Osteoblast (primary cell): Measurements from ENCODE around the gene ROBO4. TPM values are rescaled to one million over a fixed set of nuclear protein-coding genes. Genes with fewer than 3 reads are reported as not detected.

Experiments used
- DNase-seq: peaks from one replicate; pipeline ENCODE4 v3.0.0; 2011; ENCODE audit warnings: low spot score, mixed read lengths; ENCODE audit not compliant: insufficient read length; ENCODE audit errors: missing footprints
- H2AFZ ChIP-seq: 2 replicates; pipeline ENCODE4 v1.6.0; 2011; ENCODE audit warnings: mild to moderate bottlenecking, low read length
- H3K27ac ChIP-seq: 2 replicates; pipeline ENCODE4 v1.5.1; 2011; ENCODE audit warnings: mild to moderate bottlenecking, low read depth, low read length, moderate library complexity
- H3K27me3 ChIP-seq: 2 replicates; pipeline ENCODE4 v1.6.0; 2012; ENCODE audit warnings: mild to moderate bottlenecking, control low read depth, inconsistent platforms, low read length, moderate library complexity; ENCODE audit not compliant: insufficient read depth
- H3K36me3 ChIP-seq: 2 replicates; pipeline ENCODE4 v1.5.1; 2011; ENCODE audit warnings: mild to moderate bottlenecking, low read length, control low read depth, moderate library complexity; ENCODE audit not compliant: insufficient read depth
- H3K4me1 ChIP-seq: 2 replicates; pipeline ENCODE4 v1.5.1; 2011; ENCODE audit warnings: mild to moderate bottlenecking, low read length, control low read depth, moderate library complexity; ENCODE audit not compliant: insufficient read depth
- H3K4me2 ChIP-seq: 2 replicates; pipeline ENCODE4 v1.6.0; 2011; ENCODE audit warnings: mild to moderate bottlenecking, low read length; ENCODE audit not compliant: insufficient read depth
- H3K4me3 ChIP-seq: fragments of 200-600 bp; sonication (generic); 3 replicates; pipeline ENCODE4 v1.5.1; 2012; ENCODE audit warnings: mild to moderate bottlenecking, low read length, inconsistent platforms; ENCODE audit not compliant: insufficient read depth
- H3K79me2 ChIP-seq: 2 replicates; pipeline ENCODE4 v1.6.0; 2012; ENCODE audit warnings: mild to moderate bottlenecking, low read length, control low read depth, inconsistent platforms; ENCODE audit not compliant: insufficient read depth
- H3K9me3 ChIP-seq: 2 replicates; pipeline ENCODE4 v1.5.1; 2011; ENCODE audit warnings: low read depth, low read length, control low read depth
- H4K20me1 ChIP-seq: 2 replicates; pipeline ENCODE4 v1.6.0; 2012; ENCODE audit warnings: mild to moderate bottlenecking, low read length, control low read depth; ENCODE audit not compliant: insufficient read depth
- CTCF ChIP-seq: IDR thresholded peaks from 2 replicates; pipeline ENCODE4 v1.5.1; 2011; ENCODE audit warnings: mild to moderate bottlenecking, low read depth, low read length, moderate library complexity; ENCODE audit errors: extremely low read depth
- total RNA-seq: library from RNA; depleted of rRNA; stranded (reverse); fragments of >200 nt; gene quantifications from 2 replicates; pipeline ENCODE4 v1.2.3, GENCODE V29; 2012

Gene ROBO4
- total RNA-seq, 1 donor: 0.36 TPM

GRCh38 chr11:124934862-124935547, 37.3 kb upstream of the ROBO4 start:
- no peaks in the 10 kb centered on the region for H3K9me3 ChIP-seq
- H4K20me1 ChIP-seq: no peaks in the 10 kb centered on the region
- H3K79me2 ChIP-seq: no peaks in the 10 kb centered on the region
- no peak overlapping the region for H2AFZ ChIP-seq
- peak overlapping the region; percentile 68 for H3K27ac ChIP-seq
- no peaks in the 10 kb centered on the region for H3K27me3 ChIP-seq
- peak; percentile 10 for TF ChIP-seq CTCF
- DNase-seq: no peak
- no peaks in the 10 kb centered on the region for H3K36me3 ChIP-seq
- H3K4me1 ChIP-seq: peaks cover 17% of the 10 kb centered on the region
- H3K4me2 ChIP-seq: peak overlapping the region; percentile 72
- no peak overlapping the region for H3K4me3 ChIP-seq

- Histone ChIP-seq H3K27me3 (no peaks in the 10 kb centered on the region), H3K4me2 (no peak overlapping the region), H2AFZ (no peak overlapping the region), H4K20me1 (no peaks in the 10 kb centered on the region), H3K36me3 (no peaks in the 10 kb centered on the region), H3K4me3 (no peak overlapping the region), H3K4me1 (peaks cover 17% of the 10 kb centered on the region), H3K27ac (no peak overlapping the region), H3K9me3 (no peaks in the 10 kb centered on the region), H3K79me2 (no peaks in the 10 kb centered on the region)
- DNase-seq: no peak
- TF ChIP-seq CTCF: no peak
These were observed 33.1 kb upstream of the ROBO4 start for GRCh38 chr11:124930799-124931198.

- H3K79me2 ChIP-seq: no peaks in the 10 kb centered on the region
- TF ChIP-seq CTCF: no peak
These were observed 31.4 kb upstream of the ROBO4 start for GRCh38 chr11:124928942-124929665.

GRCh38 chr11:124923296-124923695, 25.6 kb upstream of the ROBO4 start:
- TF ChIP-seq CTCF: no peak
- H3K36me3 ChIP-seq: no peaks in the 10 kb centered on the region
- H2AFZ ChIP-seq: no peak overlapping the region
- H3K4me3 ChIP-seq: no peak overlapping the region
- H3K27ac ChIP-seq: no peak overlapping the region
- H3K79me2 ChIP-seq: no peaks in the 10 kb centered on the region
- H3K4me1 ChIP-seq: peaks cover 5% of the 10 kb centered on the region
- no peak overlapping the region for H3K4me2 ChIP-seq
- no peaks in the 10 kb centered on the region for H3K27me3 ChIP-seq
- no peaks in the 10 kb centered on the region for H3K9me3 ChIP-seq
- no peaks in the 10 kb centered on the region for H4K20me1 ChIP-seq
- no peak for DNase-seq

More at GRCh38 chr11:124928942-124929665, 31.4 kb upstream of the ROBO4 start:
- no peak overlapping the region for H3K4me2 ChIP-seq
- H3K27ac ChIP-seq: no peak overlapping the region
- peaks cover 3% of the 10 kb centered on the region for H3K4me1 ChIP-seq
- DNase-seq: no peak
- no peaks in the 10 kb centered on the region for H3K27me3 ChIP-seq
- H3K4me3 ChIP-seq: no peak overlapping the region
- no peaks in the 10 kb centered on the region for H3K9me3 ChIP-seq
- H4K20me1 ChIP-seq: no peaks in the 10 kb centered on the region
- peak overlapping the region; percentile 37 for H2AFZ ChIP-seq
- no peaks in the 10 kb centered on the region for H3K36me3 ChIP-seq
